ENCODE data around the gene FAM180B.

Gene FAM180B

GRCh38 chr11:47595029-47595428, 8.6 kb downstream of the FAM180B start (continued):
- no peak for TF ChIP-seq TSHZ2 (CRISPR knock-in tag; IDR thresholded peaks at IDR 0.05)
- TF ChIP-seq TCF4 (CRISPR knock-in tag; IDR thresholded peaks at IDR 0.05; ENCODE audit: borderline replicate concordance): no peak
- TF ChIP-seq GLIS3 (CRISPR knock-in tag; IDR thresholded peaks at IDR 0.05): no peak
- no peak for TF ChIP-seq ZNF565 (CRISPR knock-in tag; conservative IDR thresholded peaks at IDR 0.05; ENCODE audit: low read depth)
- no peak for TF ChIP-seq ESRRG (CRISPR knock-in tag; IDR thresholded peaks at IDR 0.05)
- TF ChIP-seq ZFP30 (CRISPR knock-in tag; IDR thresholded peaks at IDR 0.05): no peak
- no peak for TF ChIP-seq ARNTL (CRISPR knock-in tag; IDR thresholded peaks at IDR 0.05; ENCODE audit: borderline replicate concordance, low read depth)
- TF ChIP-seq RARB (CRISPR knock-in tag; IDR thresholded peaks at IDR 0.05): no peak

- no peak for ATAC-seq
- TF ChIP-seq ZNF565 (CRISPR knock-in tag; conservative IDR thresholded peaks at IDR 0.05; ENCODE audit: low read depth): no peak
Measured at GRCh38 chr11:47595967-47596366, 9.5 kb downstream of the FAM180B start.

- TF ChIP-seq ZFP30 (CRISPR knock-in tag; IDR thresholded peaks at IDR 0.05): no peak
- no peak for TF ChIP-seq OSR1 (CRISPR knock-in tag; IDR thresholded peaks at IDR 0.05)
- ATAC-seq: no peak
Measured at GRCh38 chr11:47599902-47600301, 13.4 kb downstream of the FAM180B start.

GRCh38 chr11:47603295-47603694, 16.8 kb downstream of the FAM180B start:
- no peak for ATAC-seq
- TF ChIP-seq SNAI2 (CRISPR knock-in tag; IDR thresholded peaks at IDR 0.05) (no peak), OSR1 (CRISPR knock-in tag; IDR thresholded peaks at IDR 0.05) (no peak), TSHZ2 (CRISPR knock-in tag; IDR thresholded peaks at IDR 0.05) (no peak), TCF4 (CRISPR knock-in tag; IDR thresholded peaks at IDR 0.05; ENCODE audit: borderline replicate concordance) (no peak), RARB (CRISPR knock-in tag; IDR thresholded peaks at IDR 0.05) (no peak), PATZ1 (CRISPR knock-in tag; IDR thresholded peaks at IDR 0.05; ENCODE audit: borderline replicate concordance) (no peak), TOX (CRISPR knock-in tag; IDR thresholded peaks at IDR 0.05; ENCODE audit: borderline replicate concordance) (no peak), ZC3H10 (CRISPR knock-in tag; IDR thresholded peaks at IDR 0.05) (no peak), CSDC2 (CRISPR knock-in tag; IDR thresholded peaks at IDR 0.05) (no peak), CSRNP3 (CRISPR knock-in tag; IDR thresholded peaks at IDR 0.05) (no peak), ZFP30 (CRISPR knock-in tag; IDR thresholded peaks at IDR 0.05) (no peak), ZNF565 (CRISPR knock-in tag; conservative IDR thresholded peaks at IDR 0.05; ENCODE audit: low read depth) (no peak), POU6F1 (CRISPR knock-in tag; IDR thresholded peaks at IDR 0.05; ENCODE audit: borderline replicate concordance, low read depth) (no peak), ESRRG (CRISPR knock-in tag; IDR thresholded peaks at IDR 0.05) (no peak), ZNF8 (CRISPR knock-in tag; IDR thresholded peaks at IDR 0.05) (no peak), ZNF70 (CRISPR knock-in tag; IDR thresholded peaks at IDR 0.05) (no peak), ISL1 (CRISPR knock-in tag; IDR thresholded peaks at IDR 0.05) (no peak), ZFP3 (CRISPR knock-in tag; IDR thresholded peaks at IDR 0.05) (no peak)

Measured in SK-N-SH treated with all-trans-retinoic acid at 6 μM for 48 hours (cell line).